Ishikawa (cell line): Measurements from ENCODE around the gene YWHAE.

Experiments
- CEBPB ChIP-seq: IDR thresholded peaks from 2 replicates; pipeline ENCODE4 v1.6.1; 2012
- CREB1 ChIP-seq: IDR thresholded peaks from 2 replicates; pipeline ENCODE4 v1.6.1; 2012; ENCODE audit warnings: low read depth
- EGR1 ChIP-seq: IDR thresholded peaks from 2 replicates; pipeline ENCODE4 v1.6.1; 2012
- EP300 ChIP-seq: IDR thresholded peaks from 2 replicates; pipeline ENCODE4 v1.6.1; 2012; ENCODE audit warnings: borderline replicate concordance
- FOXM1 ChIP-seq: IDR thresholded peaks from 2 replicates; pipeline ENCODE4 v1.6.1; 2012; ENCODE audit warnings: low read depth, borderline replicate concordance
- NFIC ChIP-seq: IDR thresholded peaks from 2 replicates; pipeline ENCODE4 v1.6.1; 2012
- RAD21 ChIP-seq: IDR thresholded peaks from 2 replicates; pipeline ENCODE4 v1.6.1; 2012; ENCODE audit warnings: low read depth
- TAF1 ChIP-seq: IDR thresholded peaks from 2 replicates; pipeline ENCODE4 v1.6.1; 2012; ENCODE audit warnings: low read depth, mild to moderate bottlenecking
- TCF12 ChIP-seq: IDR thresholded peaks from 2 replicates; pipeline ENCODE4 v1.6.1; 2012; ENCODE audit warnings: low read depth
- TEAD4 ChIP-seq: IDR thresholded peaks from 2 replicates; pipeline ENCODE4 v1.6.1; 2012
- YY1 ChIP-seq: IDR thresholded peaks from 2 replicates; pipeline ENCODE4 v1.6.1; 2012; ENCODE audit warnings: low read depth
- ZBTB7A ChIP-seq: IDR thresholded peaks from 2 replicates; pipeline ENCODE4 v1.6.1; 2012; ENCODE audit warnings: low read depth
- TF ChIP-seq, protein P1 (sequence below): IDR thresholded peaks from 2 replicates; pipeline ENCODE4 v1.6.1; 2012
- TF ChIP-seq, protein P2 (sequence below): IDR thresholded peaks from 2 replicates; pipeline ENCODE4 v1.6.1; 2012
- TF ChIP-seq, protein P3 (sequence below): IDR thresholded peaks from 2 replicates; pipeline ENCODE4 v1.6.1; 2012; ENCODE audit warnings: low read depth, mild to moderate bottlenecking

YWHAE gene

DNA sequence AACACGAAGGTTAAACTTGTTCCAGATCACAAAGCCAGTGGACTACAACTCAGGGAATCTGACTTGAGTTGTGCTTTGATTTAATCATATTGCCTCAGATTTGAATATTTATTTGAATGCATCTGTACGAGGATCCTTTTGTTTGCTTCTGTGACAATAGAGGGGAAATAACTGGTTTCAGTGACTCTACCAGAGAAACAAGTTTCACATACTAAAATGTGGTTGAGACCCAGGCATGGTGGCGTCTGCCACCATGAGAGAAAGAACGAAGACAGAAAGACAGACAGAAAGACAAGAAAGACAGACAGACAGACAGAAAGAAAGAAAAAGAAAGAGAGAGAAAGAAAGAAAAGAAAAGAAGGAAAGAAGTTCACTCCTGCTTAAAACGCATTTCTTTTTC is 24.0 kb downstream of the YWHAE start:
- no peak for TF ChIP-seq TCF12
- no peak for TF ChIP-seq RAD21
- TF ChIP-seq CEBPB, result no peak
- TF ChIP-seq NFIC, result no peak
- TF ChIP-seq, protein P1, sequence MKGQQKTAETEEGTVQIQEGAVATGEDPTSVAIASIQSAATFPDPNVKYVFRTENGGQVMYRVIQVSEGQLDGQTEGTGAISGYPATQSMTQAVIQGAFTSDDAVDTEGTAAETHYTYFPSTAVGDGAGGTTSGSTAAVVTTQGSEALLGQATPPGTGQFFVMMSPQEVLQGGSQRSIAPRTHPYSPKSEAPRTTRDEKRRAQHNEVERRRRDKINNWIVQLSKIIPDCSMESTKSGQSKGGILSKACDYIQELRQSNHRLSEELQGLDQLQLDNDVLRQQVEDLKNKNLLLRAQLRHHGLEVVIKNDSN, result no peak
- no peak for TF ChIP-seq TAF1
- TF ChIP-seq YY1, result no peak
- TF ChIP-seq, protein P2, sequence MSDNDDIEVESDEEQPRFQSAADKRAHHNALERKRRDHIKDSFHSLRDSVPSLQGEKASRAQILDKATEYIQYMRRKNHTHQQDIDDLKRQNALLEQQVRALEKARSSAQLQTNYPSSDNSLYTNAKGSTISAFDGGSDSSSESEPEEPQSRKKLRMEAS, result no peak
- TF ChIP-seq TEAD4, result no peak

DNA sequence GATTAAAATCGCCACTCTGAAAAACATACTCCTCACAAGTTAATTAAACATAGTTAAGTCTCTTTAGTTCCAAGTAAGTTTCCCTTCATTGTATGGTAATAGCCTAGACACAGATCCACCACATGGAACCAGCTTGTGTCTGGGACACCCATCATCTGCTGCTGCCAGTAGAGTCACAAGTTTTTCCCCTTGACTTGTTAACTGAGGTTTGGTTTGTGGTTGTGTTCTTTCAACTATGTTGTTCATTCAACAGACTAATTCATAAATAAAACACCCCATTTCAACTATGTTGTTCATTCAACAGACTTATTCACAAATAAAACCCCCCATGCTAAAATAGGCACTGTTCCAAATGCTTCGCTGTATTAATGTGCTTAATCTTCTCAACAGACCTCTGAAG is 24.4 kb downstream of the YWHAE start:
- TF ChIP-seq CREB1, result no peak
- no peak for TF ChIP-seq EP300
- no peak for TF ChIP-seq TEAD4
- TF ChIP-seq CEBPB, result no peak
- TF ChIP-seq TCF12, result no peak
- TF ChIP-seq, protein P1, result no peak
- TF ChIP-seq, protein P3, sequence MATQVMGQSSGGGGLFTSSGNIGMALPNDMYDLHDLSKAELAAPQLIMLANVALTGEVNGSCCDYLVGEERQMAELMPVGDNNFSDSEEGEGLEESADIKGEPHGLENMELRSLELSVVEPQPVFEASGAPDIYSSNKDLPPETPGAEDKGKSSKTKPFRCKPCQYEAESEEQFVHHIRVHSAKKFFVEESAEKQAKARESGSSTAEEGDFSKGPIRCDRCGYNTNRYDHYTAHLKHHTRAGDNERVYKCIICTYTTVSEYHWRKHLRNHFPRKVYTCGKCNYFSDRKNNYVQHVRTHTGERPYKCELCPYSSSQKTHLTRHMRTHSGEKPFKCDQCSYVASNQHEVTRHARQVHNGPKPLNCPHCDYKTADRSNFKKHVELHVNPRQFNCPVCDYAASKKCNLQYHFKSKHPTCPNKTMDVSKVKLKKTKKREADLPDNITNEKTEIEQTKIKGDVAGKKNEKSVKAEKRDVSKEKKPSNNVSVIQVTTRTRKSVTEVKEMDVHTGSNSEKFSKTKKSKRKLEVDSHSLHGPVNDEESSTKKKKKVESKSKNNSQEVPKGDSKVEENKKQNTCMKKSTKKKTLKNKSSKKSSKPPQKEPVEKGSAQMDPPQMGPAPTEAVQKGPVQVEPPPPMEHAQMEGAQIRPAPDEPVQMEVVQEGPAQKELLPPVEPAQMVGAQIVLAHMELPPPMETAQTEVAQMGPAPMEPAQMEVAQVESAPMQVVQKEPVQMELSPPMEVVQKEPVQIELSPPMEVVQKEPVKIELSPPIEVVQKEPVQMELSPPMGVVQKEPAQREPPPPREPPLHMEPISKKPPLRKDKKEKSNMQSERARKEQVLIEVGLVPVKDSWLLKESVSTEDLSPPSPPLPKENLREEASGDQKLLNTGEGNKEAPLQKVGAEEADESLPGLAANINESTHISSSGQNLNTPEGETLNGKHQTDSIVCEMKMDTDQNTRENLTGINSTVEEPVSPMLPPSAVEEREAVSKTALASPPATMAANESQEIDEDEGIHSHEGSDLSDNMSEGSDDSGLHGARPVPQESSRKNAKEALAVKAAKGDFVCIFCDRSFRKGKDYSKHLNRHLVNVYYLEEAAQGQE, result no peak
- TF ChIP-seq YY1, result no peak

DNA sequence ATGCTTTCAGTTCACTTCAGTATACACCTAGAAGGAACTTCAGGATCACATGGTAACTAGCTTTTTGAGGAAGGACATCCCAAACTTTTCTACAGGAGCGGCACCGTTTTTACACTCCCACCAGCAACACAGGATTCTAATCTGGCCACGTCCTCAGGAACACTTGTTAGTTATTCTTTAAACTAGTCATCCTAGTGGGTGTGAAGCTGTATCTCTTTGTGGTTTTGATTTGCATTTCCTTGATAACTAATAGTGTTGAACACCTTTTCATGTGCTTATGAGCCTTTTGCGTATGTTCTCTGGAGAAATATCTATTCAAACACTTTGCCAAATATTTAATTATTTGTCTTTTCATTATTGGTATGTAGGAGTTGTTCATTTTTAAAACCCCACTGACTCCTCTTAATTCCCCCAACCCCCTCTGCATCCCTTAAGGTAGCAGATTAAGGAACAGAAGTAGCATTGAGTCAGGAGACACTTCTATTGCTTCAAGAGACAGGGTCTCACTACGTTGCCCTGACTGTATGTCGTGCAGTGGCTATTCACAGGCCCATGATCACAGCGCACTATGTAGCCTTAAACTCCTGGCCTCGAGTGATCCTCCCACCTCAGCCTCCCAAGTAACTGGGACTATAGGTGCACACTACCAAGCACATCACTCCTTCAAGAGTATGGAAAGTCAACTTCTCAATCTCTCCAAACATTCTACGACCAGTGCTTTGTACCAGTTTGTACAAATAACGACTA is 25.4 kb downstream of the YWHAE start:
- TF ChIP-seq TCF12 (no peak), NFIC (no peak)

- TF ChIP-seq YY1 (no peak), CREB1 (no peak), EP300 (no peak), CEBPB (no peak), NFIC (no peak), RAD21 (no peak), FOXM1 (no peak), ZBTB7A (no peak), TAF1 (no peak), TCF12 (no peak), TEAD4 (no peak), EGR1 (no peak)
- TF ChIP-seq, protein P1, result no peak
- TF ChIP-seq, protein P2, result no peak
- TF ChIP-seq, protein P3, result no peak
Observed at GRCh38 chr17:1373707-1374237, 26.2 kb downstream of the YWHAE start.

DNA sequence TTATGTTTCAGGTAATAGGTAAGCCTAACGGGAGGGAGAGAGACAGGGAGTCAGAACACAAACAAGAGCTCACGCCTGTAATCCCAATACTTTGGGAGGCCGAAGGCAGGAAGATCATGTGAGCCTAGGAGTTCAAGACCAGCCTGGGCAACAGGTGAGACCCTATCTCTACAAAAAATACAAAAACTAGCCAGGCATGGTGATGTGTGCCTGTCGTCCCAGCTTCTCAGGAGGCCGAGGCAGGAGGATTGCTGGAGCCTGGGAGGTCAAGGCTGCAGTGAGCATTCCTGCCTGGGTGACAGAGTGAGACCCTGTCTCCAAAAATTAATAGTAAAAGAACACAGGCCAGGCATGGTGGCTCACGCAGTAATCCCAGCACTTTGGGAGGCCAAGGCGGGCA is 27.4 kb downstream of the YWHAE start:
- no peak for TF ChIP-seq RAD21
- no peak for TF ChIP-seq NFIC
- TF ChIP-seq EP300, result no peak
- no peak for TF ChIP-seq TCF12
- no peak for TF ChIP-seq CREB1
- TF ChIP-seq YY1, result no peak
- TF ChIP-seq TEAD4, result no peak
- TF ChIP-seq EGR1, result no peak
